NCI-H187 treated with DMSO at 0.1 percent for 48 hours (cell line): ENCODE results near the gene DBN1.
"Not testable (repeated sequence)": the region's sequence is repeated elsewhere in the genome, so short reads cannot be mapped to it uniquely, and the experiment has no call there.

Source experiments
- DNase-seq: peaks from one replicate; lab custom pipeline; 2025; lab: John Stamatoyannopoulos, UW

Gene DBN1

DNA sequence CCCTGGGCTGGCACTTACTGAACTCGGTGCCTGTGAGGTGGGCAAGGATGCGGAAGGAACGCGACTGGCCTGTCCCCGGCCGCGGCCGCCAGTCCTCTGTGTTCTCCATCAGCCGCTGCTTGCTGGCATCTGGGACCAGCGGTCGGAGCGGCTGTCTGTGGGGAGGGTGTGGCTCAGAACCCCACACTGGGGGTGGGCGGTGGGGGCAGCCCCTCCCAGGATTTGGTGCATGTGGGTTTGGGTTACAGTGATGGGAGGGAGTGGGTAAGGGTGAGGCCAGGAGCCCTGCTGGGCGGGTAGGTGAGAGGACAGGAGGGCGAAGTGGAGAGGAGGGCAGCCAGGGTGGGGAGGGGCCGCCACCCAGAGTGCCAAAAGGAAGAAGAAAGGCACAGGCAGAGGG is 17.6 kb upstream of the DBN1 start:
- no peak for DNase-seq

DNA sequence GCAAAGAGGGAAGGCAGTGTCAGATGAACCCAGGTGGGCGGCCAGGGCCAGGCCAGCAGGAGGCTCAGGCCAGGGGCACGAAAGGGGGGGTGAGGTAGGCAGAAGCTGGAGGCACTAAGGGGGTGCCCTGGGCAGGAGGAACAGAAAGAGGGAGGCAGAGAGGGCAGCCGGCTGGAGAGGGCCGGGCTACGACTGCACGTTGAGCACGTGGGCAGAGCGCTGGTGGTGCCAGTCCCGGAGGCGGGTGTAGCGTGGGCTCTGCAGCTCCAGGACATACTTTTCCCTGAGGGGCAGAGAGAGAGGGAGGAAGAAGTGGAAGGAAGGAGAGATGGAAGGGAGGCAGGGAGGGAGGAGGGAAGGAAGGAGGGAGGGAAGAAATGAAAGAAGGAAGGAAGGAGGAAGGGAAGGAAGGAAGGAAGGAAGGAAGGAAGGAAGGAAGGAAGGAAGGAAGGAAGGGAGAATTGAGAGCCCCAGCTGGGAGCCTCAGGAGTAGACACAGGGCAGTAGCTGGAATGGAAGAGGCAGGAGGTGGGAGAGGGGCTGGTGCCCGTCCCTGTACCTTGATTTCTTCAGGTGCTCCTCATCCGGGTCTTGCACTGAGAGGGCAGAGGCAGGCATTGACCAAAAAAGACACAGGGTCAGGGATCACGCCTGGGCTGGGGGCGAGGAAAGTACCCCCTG is 17.0 kb upstream of the DBN1 start:
- DNase-seq = no peak

DNA sequence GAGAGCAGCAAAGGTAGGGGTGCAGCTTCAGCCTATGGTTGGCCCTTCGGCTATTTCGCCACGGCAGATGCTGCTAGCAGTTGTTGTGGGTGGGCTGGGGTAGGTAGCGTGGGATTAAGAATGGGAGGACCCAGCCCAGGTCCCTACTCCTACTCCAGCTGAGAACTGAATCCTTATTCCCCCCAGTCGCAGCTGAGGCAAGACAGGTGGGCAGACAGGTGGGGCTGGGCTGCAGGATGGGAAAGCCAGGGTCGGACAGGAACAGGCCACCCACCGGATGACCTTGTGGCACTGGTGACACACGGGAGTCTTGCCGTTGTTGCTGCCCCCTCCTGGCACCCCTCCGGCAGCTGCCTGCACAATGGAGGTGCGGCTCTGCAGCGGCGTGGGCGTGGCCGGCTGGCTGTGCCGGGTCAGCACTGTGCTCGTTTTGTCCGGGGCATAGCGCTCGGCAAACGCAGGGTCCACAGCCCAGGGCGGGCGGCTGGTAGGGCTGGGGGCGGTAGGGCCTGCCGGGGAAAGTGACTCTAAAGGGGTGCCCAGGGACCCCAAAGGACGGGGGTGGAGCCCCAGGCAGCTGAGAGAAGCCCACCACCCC is 15.8 kb upstream of the DBN1 start:
- no peak for DNase-seq

DNA sequence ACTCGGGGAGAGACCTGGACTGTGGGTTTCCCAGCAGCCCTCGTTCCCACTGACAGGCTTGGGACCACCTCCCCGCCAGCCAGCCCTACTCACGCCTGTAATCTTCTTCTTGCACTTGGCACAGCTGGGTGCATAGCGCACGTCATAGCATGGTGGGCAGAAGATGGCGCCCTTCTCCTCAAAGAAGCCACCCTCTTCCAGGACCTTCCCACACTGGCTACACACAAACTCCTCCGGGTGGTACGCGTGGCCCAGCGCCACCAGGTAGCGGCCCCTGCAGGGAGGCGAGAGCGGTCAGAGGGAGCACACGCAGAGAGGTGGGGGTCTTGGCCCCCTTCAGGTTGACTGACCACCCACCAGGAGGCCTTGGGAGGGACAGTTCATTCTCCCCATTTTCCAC is 14.5 kb upstream of the DBN1 start:
- DNase-seq = no peak

DNA sequence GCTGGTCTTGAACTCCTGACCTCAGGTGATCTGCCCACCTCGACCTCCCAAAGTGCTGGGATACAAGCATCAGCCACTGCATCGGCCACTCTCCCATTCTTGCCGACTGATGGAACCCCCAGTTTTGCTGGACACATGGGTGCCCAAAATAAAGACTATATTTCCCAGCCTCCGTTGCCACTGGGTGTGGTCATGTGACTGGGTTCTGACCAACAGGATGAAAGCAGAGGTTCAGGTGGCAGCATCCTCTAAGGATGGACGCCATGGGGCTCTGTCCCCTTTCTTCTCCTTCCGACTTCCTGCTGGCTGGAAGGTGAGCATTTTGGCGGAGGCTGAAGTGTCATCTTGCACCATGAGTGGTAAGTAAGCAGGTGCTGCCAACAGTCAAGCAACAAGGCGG is 13.7 kb upstream of the DBN1 start:
- no peak for DNase-seq

DNA sequence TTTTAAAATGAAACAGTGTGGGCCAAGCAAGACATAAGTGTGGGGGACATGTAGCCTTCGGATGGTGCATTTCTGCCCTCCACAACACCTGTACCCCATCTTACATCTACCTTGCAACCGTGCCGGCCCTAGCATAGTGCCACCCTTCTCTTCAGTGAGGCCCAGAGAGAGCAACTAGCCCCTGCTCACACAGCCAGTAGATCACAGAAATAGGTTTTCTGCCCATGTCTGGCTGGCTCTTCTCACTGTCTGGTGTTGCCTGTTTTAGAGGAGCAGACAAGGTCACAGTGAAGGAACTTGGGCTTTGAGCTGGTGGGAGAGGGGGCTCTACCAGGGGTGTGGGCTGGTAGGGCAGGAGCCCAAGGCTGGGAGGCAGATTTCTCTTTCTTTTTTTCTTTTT is 12.8 kb upstream of the DBN1 start:
- DNase-seq = no peak

DNA sequence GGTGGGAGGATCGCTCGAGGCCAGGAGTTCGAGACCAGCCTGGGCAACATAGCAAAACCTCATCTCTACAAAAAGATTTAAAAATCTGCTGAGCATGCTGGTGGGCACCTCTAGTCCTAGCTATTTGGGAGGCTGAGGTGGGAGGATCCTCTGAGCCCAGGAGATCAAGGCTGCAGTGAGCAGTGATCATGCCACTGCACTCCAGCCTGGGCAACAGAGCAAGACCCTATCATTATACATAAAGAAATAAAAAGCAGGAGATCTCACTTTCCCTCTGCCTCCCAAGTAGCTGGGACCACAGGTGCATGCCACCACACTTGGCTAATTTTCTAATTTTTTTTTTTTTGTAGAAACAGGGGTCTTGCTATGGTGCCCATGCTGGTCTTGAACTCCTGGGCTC is 12.3 kb upstream of the DBN1 start:
- not testable (repeated sequence) for DNase-seq

DNA sequence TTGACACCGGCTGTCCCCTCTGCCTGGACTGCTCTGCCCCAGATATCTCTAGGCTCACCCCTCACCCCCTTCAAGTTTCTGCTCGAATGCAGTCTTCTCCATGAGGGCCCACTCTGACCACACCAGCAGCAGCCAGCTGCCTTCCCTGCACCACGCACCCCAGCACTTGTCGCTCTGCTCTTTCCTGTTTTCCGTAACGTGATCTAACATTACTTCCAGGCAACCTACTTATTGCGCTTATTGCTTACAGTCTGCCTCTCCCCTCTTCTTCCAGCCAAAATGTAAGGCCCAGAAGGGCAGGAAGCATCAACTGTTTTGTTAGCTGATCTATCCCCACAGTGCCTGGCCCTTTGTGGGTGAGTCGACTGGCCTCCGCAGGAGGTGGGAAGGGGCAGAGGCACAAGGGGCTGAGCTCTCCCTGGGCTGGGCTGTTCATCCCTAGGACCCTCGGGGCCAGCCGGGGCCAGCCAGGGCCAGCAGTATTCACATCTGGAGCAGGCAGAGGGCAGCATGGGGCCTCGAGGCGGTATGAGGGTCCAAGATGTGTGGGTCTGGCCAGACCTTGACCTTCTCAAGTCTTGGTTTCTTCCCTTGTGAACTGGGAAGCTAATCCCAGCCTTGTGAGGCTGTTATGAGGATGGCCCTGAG is 11.6 kb upstream of the DBN1 start:
- no peak for DNase-seq

DNA sequence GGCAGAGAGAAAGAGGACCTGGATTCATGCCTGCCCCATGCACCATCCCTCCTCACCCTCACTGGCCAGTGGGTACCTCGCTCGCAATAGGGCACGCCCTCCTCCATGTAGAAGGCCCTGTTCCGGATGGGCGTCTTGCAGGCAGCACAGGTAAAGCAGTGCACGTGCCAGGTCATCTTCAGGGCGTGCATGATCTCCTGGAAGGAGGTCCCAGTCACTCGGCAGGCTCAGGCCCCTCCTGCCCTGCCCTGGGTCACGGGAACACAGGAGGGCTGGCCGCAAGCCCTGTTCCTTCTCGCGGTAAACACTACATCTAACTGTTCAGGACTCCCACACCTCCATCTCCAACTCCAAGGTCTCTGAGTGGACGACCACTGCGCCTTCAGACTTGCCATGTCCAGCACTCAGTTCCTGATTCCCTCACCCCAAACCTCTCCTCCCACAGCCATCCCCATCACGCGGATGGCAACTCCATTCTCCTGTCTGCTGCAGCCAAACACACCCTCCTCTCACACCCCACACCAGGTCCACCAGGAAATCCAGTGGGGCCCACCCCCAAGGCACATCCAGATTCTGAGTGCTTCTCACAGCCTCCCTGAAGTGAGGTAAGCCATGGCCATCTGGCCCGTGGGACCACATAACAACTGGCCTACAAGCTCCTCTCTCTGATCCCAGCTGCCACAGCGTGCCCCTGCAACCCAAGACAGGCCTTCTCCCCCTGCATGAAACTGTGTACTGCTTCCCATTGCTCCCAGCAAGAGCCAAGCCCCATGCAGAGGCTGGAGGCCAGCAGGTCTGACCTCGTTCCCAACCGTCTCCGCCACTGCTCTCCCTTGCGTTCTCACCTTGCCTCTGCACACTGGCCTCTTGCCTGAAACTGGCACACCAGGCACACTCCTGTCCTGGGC is 10.8 kb upstream of the DBN1 start:
- no peak for DNase-seq

DNA sequence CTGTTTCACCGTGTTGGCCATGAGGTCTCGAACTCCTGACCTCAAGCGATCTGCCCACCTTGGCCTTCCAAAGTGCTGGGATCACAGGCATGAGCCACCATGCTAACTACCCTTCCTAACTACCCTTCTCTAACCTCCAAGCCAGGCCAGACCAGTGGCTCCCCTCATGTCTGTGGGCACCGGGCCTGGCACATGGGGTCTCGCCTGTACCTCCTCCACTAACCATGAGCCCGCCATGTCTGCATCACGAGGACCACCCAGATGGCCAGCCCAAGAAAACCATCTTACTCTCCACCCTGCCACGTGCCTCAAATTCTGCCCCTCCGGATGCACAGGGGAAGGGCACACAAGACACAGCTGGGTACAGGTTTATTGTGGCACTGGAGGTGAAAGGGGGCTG is 9.6 kb upstream of the DBN1 start:
- no peak for DNase-seq

DNA sequence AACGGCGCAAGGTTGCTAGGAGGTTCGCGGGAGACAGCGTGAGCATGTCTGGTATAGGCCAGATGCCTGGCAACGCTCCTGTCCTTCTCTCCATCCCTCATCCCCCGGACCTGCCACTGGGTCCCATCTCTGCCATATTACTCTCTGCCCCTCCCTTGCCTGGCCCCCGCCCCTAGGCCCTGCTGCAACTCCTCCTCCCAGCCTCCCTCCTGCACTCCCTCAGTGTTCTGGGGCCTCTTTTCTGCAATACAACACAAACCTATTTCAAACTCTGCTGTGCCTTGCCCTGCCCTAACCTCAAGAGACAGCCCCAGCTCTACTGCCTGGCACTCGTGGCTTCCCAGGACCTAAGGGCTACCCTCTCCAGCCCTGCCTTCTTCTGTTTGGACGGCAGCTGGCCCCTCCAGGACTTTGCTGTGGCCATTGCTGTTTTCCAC is 8.9 kb upstream of the DBN1 start:
- no peak for DNase-seq

DNA sequence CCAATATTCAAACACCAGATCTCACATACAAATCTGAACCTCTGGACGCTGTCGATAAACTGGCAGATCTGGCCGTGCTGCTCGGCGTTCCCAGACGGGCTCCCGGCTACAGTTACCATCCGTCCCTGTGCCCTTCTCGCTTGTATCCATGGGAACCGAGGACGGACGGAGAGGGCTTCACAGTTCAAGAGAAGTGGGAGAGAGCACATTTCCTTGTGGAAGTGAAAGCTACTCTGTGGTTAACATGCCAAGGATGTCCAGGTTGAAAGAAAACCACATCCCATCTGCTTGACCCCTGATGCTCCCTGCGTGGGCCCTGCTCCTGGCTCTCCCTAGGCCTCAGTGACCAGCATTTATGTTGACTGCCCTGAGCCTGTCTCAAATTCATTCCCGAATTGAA is 6.3 kb upstream of the DBN1 start:
- DNase-seq = no peak

DNA sequence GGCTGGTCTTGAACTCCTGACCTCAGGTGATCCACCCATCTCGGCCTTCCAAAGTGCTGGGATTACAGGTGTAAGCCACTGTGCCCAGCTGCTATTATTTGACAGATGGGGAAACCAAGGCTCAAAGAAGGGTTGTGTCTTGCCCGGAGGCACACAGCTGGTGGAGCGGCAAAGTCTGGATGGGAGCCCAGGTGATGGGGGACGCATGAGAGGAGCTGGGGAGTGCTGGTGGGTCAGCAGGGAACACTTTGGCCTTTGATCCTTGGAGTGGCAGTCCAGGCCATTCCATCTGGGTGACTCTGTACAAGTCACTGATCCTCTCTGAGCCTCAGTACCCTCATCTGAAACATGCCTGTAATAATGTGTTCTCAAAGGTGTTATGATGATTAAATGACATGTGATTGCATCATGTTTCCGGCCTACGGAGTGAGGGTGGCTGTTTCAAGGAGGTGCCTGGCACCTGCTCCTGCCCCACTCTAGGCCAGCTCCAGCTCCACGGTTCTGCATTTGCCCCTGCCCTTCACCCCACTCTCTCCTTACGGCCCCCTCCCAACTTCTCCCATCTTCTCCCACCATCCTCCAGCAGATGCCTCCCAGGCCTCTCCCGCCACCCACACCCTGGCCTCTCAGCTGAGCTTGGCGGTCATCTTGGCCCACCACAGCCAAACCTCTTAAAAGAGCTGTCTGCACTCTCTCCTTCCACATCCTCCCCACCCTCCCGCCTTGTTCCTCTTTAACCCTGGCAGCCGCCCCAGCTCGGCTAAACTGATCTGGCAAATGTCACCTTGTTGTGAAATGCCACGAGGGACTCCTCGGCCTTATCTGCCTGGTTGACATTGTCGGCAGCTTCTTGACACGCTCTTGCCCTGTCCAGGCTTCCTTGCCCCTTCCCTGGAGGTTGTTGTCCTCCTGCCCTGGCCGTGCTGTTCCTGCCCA is 5.5 kb upstream of the DBN1 start:
- no peak for DNase-seq

DNA sequence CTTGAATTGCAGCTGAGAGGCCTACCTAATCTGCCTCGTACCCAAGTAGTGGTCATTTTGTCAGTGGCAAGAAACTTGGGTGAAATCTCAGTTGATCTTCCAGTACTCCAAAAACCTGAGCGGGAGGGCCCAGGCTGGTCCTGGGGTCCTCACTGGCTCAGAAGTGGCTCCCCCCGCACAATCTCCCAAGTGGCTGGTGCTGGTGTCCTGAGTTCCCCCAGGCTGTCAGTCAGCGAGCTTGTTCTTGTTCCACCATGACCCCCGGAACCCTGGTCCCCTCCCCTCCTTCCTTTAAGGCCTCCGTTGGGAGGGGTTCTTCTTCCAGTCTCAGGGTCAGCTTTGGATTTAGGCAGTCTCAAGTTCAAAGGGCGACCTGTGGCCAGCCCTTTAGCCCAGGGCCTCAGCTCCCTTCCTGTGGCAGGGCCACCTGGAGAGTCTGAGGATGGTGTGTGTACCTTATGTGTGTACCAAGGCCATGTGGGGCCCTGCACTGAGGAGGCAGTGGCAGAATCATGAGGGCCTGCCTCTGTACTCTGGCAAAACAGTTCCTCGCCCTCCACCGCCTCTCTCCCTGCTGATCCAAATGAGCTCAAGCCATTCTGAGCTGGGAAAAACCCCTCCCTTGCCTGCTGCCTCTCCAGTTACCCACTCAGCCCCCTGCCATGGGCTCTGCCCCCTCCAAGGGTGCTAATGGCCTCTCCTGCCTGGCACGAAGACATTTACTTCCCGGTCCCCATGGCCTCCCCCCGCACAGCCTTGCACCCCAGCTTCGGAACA is 4.5 kb upstream of the DBN1 start:
- DNase-seq = no peak

DNA sequence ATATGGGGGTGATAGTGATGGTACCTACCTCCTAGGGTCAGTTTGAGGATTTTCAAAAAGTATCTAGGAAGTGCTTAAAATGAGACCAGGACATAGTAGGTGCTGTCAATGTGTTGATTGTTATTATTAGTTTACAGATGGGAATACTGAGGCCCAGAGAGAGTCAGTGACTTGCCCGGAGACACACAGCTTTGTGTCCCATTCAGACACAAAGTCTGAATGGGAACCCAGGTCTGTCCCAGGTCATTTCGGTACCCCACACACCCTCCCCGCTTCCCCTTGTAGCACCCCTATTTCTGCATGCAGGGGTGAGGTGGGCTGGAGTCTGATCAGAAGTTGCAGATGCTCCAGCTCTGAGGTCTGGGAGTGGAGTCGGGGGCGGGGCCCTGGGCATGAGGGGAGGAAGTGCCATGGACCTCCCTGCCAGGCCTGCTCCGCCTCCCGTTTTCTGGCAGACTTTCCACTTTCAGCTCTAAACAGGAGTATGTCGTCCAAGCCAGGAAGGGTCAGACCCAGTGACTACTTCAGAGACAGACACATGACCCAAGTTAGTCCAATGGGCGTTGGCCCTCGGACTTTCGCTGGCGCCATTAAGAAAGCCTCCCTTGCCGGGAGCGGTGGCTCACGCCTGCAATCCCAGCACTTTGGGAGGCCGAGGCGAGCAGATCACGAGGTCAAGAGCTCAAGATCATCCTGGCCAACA is 3.2 kb upstream of the DBN1 start:
- no peak for DNase-seq

DNA sequence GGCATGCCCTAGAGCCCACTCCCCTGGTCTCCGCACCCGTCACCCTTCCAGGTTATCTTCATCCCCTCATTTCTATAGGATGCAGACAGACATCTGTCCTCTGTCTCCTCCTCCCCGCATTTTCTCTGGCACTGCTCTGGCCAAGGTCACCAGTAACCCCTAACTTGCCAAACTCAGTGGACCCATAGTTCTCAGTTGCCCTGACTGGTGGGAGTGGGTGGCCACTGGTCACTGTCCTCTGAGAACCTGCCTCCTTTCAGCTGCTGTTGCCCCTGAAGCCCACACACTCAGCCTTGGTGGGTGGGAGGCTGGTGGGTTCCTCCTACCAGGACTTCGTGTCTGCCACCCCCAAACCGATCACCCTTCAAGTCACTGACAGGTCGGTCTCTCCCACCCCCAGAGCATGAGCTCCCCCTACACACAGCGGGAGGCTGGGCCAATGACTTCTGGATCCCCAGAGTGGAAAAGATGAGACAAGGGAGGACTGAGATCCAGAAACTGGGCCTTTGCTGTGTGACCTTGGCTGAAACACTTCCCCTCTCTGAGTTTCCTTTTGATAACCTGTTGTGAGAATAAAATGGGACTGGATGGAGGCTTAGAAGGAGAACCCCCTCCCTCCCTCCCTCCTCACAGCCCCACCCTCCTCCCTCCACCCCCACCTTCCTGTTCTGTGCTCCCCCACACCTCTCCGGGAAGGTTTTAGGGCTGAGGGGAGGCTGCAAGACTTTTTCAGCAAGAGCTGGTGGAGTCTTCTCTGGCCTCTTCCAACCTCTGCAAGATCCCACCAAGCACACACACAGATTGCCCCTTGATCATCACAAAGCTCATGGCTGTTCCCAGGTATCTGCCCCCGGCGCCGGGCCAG is 2.4 kb upstream of the DBN1 start:
- DNase-seq = no peak

DNA sequence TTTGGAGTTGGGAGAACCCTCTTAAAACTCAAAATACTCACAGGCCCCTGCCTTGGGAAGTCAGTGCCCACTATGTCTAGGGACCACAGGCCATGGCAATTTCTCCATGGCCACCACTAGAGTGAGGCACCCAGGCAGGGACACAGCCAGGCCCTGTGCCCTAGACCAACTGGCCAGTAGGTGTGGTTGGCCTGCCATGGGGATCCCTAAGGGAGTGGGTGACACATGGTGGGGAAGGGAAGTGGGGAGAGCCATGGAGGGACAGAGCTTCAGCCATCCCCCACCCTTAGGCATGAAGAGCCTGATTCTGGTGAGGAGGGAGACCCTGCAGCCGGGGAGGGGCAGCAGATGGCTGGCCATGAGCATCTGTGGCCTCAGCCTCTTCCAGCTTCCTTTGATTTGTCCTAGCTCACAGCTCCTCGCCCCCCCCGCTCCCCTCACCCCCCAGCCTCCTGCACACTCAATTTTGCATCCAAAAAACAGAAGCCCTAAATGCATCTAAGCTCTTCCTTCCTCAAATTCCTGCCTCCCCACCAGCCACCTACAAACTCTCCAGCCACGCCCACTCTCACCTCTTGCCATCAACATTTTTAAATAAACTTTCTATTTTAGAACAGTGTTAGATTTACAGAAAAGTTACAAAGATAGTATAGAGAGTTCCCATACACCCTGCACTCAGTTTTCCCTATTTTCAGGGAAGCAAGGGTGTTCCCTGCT is 1.6 kb upstream of the DBN1 start:
- DNase-seq = no peak

DNA sequence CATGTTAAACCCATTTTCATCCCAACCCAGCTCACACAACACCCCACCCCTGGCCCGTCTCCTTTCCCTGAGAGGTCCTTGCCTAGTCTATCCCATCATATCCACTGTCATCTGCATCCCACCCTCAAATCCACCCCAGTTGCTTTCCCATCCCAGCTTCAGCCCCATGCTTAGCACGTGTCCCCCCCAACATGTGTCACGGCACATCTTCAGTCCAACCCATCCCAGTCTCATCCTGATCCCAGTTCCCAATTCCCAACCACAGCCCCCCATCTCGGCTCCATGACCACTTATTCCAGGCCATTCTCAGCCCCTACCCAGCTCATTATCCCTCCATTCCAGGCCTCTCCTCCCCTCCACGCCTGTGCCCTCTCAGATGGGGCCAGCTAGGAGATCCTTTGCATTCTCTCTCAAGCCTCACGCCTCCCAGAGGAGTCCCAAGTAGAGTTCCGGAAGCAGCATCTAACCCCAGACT is 605 bp upstream of the DBN1 start:
- no peak for DNase-seq
